Activated CD4-positive, alpha-beta T cell treated with anti-CD3 and anti-CD28 coated beads, Interleukin-2, amount 10 ng/mL, durations not matched to agents 7 days and 5 days (primary cell): ENCODE results near the gene SH3RF1. TPM values are rescaled to one million over a fixed set of nuclear protein-coding genes. Genes with fewer than 3 reads are reported as not detected.
"Not testable (repeated sequence)": the region's sequence is repeated elsewhere in the genome, so short reads cannot be mapped to it uniquely, and the experiment has no call there.

Source experiments
- CTCF ChIA-PET: fragments of 350-600 bp; sonication (Branson Sonifier 250); formaldehyde crosslinking; loops from one replicate; lab custom pipeline; 2021; ENCODE audit warnings: antibody characterized with exemption; lab: Charles Lee
- POLR2A ChIA-PET: fragments of 350-600 bp; sonication (Branson Sonifier 250); formaldehyde crosslinking; loops from one replicate; lab custom pipeline; 2021; ENCODE audit warnings: antibody characterized with exemption; lab: Charles Lee
- DNase-seq: peaks from one replicate; pipeline ENCODE4 v3.0.0-alpha.2; 2020
- H3K27ac Mint-ChIP-seq: one replicate; pipeline ENCODE4 v1.8.0; 2021; ENCODE audit warnings: mild to moderate bottlenecking, moderate library complexity, mixed read lengths
- H3K27me3 Mint-ChIP-seq: one replicate; pipeline ENCODE4 v1.8.0; 2021; ENCODE audit warnings: mixed read lengths
- H3K36me3 Mint-ChIP-seq: one replicate; pipeline ENCODE4 v1.8.0; 2021; ENCODE audit warnings: low read depth, mixed read lengths
- H3K4me1 Mint-ChIP-seq: one replicate; pipeline ENCODE4 v1.8.0; 2021; ENCODE audit warnings: mixed read lengths
- H3K4me3 Mint-ChIP-seq: one replicate; pipeline ENCODE4 v1.8.0; 2021; ENCODE audit warnings: mild to moderate bottlenecking, moderate library complexity, mixed read lengths
- H3K9me3 Mint-ChIP-seq: one replicate; pipeline ENCODE4 v1.8.0; 2021; ENCODE audit warnings: mixed read lengths
- total RNA-seq, 2 experiments: library from RNA; stranded (reverse); gene quantifications; one replicate each; pipeline ENCODE4 v1.2.3, GENCODE V29; 2021

Gene SH3RF1
- total RNA-seq, 2 experiments from 2014 or later = 0.17 TPM

- no peak for DNase-seq
- Mint-ChIP-seq H3K4me3 (no peak overlapping the region), H3K27ac (no peak overlapping the region), H3K9me3 (no peaks in the 10 kb centered on the region), H3K27me3 (peaks cover 18% of the 10 kb centered on the region), H3K36me3 (no peaks in the 10 kb centered on the region), H3K4me1 (peaks cover 2% of the 10 kb centered on the region)
- ChIA-PET CTCF (no interaction called here), POLR2A (no interaction called here)
These were observed 75.7 kb downstream of the SH3RF1 start for GRCh38 chr4:169195032-169195431.

- CTCF ChIA-PET, H3K36me3 Mint-ChIP-seq, H3K4me3 Mint-ChIP-seq, POLR2A ChIA-PET, DNase-seq, H3K9me3 Mint-ChIP-seq, H3K4me1 Mint-ChIP-seq, H3K27ac Mint-ChIP-seq: not testable (repeated sequence)
- peaks cover 18% of the 10 kb centered on the region for H3K27me3 Mint-ChIP-seq
These were observed 80.8 kb downstream of the SH3RF1 start for GRCh38 chr4:169189968-169190367.

- ChIA-PET CTCF (no interaction called here), POLR2A (no interaction called here)
- DNase-seq = no peak
- Mint-ChIP-seq H3K27me3 (peaks cover 18% of the 10 kb centered on the region), H3K27ac (no peak overlapping the region), H3K9me3 (no peaks in the 10 kb centered on the region), H3K4me1 (peaks cover 8% of the 10 kb centered on the region), H3K4me3 (no peak overlapping the region), H3K36me3 (no peaks in the 10 kb centered on the region)
These were observed 81.4 kb downstream of the SH3RF1 start for GRCh38 chr4:169189372-169189771.

GRCh38 chr4:169188204-169188603 is 82.6 kb downstream of the SH3RF1 start:
- POLR2A ChIA-PET = no interaction called here
- no peak for DNase-seq
- no peak overlapping the region for H3K4me3 Mint-ChIP-seq
- H3K27me3 Mint-ChIP-seq = peaks cover 17% of the 10 kb centered on the region
- peaks cover 8% of the 10 kb centered on the region for H3K4me1 Mint-ChIP-seq
- H3K9me3 Mint-ChIP-seq = no peaks in the 10 kb centered on the region
- H3K36me3 Mint-ChIP-seq = no peaks in the 10 kb centered on the region
- H3K27ac Mint-ChIP-seq = no peak overlapping the region
- CTCF ChIA-PET = no interaction called here

GRCh38 chr4:169185133-169185956 is 85.4 kb downstream of the SH3RF1 start:
- Mint-ChIP-seq H3K27me3 (peaks cover 2% of the 10 kb centered on the region), H3K9me3 (no peaks in the 10 kb centered on the region), H3K4me1 (peaks cover 8% of the 10 kb centered on the region), H3K27ac (no peak overlapping the region), H3K36me3 (no peaks in the 10 kb centered on the region), H3K4me3 (no peak overlapping the region)
- no peak for DNase-seq
- POLR2A ChIA-PET = no interaction called here
- CTCF ChIA-PET = no interaction called here

GRCh38 chr4:169184686-169185085 is 86.1 kb downstream of the SH3RF1 start:
- Mint-ChIP-seq H3K27ac (no peak overlapping the region), H3K4me1 (peaks cover 3% of the 10 kb centered on the region), H3K27me3 (no peaks in the 10 kb centered on the region), H3K4me3 (no peak overlapping the region), H3K36me3 (no peaks in the 10 kb centered on the region), H3K9me3 (no peaks in the 10 kb centered on the region)
- CTCF ChIA-PET = no interaction called here
- POLR2A ChIA-PET = no interaction called here
- no peak for DNase-seq

- Mint-ChIP-seq H3K4me3 (no peak overlapping the region), H3K9me3 (no peaks in the 10 kb centered on the region), H3K4me1 (no peaks in the 10 kb centered on the region), H3K27ac (no peak overlapping the region), H3K36me3 (no peaks in the 10 kb centered on the region), H3K27me3 (no peaks in the 10 kb centered on the region)
- ChIA-PET CTCF (interaction anchor here (0.9 kb wide), 1 partner anchor 10 kb away, joined by 3 read pairs; no protein-coding TSS in a partner anchor), POLR2A (no interaction called here)
- DNase-seq = no peak
These were observed 86.5 kb downstream of the SH3RF1 start for GRCh38 chr4:169184236-169184635.

- Mint-ChIP-seq H3K9me3 (no peaks in the 10 kb centered on the region), H3K36me3 (no peaks in the 10 kb centered on the region), H3K27me3 (no peaks in the 10 kb centered on the region), H3K4me3 (no peak overlapping the region), H3K4me1 (no peaks in the 10 kb centered on the region), H3K27ac (no peak overlapping the region)
- DNase-seq = no peak
- CTCF ChIA-PET = interaction anchor here (0.9 kb wide), 1 partner anchor 9 kb away, joined by 3 read pairs; no protein-coding TSS in a partner anchor
- POLR2A ChIA-PET = no interaction called here
These were observed 87.2 kb downstream of the SH3RF1 start for GRCh38 chr4:169183581-169183980.

- Mint-ChIP-seq H3K27ac (no peak overlapping the region), H3K4me1 (no peaks in the 10 kb centered on the region), H3K9me3 (no peaks in the 10 kb centered on the region), H3K4me3 (no peak overlapping the region), H3K36me3 (no peaks in the 10 kb centered on the region), H3K27me3 (no peaks in the 10 kb centered on the region)
- DNase-seq = no peak
- ChIA-PET POLR2A (no interaction called here), CTCF (no interaction called here)
These were observed 90.9 kb downstream of the SH3RF1 start for GRCh38 chr4:169179609-169180521.

GRCh38 chr4:169178092-169178491 is 92.7 kb downstream of the SH3RF1 start:
- H3K27ac Mint-ChIP-seq, CTCF ChIA-PET, DNase-seq, H3K4me3 Mint-ChIP-seq, H3K4me1 Mint-ChIP-seq, H3K27me3 Mint-ChIP-seq, H3K36me3 Mint-ChIP-seq, POLR2A ChIA-PET, H3K9me3 Mint-ChIP-seq: not testable (repeated sequence)

GRCh38 chr4:169175476-169175875 is 95.3 kb downstream of the SH3RF1 start:
- Mint-ChIP-seq H3K4me1 (no peaks in the 10 kb centered on the region), H3K27me3 (peaks cover 8% of the 10 kb centered on the region), H3K9me3 (no peaks in the 10 kb centered on the region), H3K27ac (no peak overlapping the region), H3K4me3 (no peak overlapping the region), H3K36me3 (no peaks in the 10 kb centered on the region)
- ChIA-PET CTCF (no interaction called here), POLR2A (no interaction called here)
- DNase-seq = no peak

- H3K9me3 Mint-ChIP-seq = no peaks in the 10 kb centered on the region
- no peak overlapping the region for H3K4me3 Mint-ChIP-seq
- CTCF ChIA-PET = interaction anchor here (0.9 kb wide), 1 partner anchor 9 kb away, joined by 3 read pairs; no protein-coding TSS in a partner anchor
- peaks cover 9% of the 10 kb centered on the region for H3K27me3 Mint-ChIP-seq
- POLR2A ChIA-PET = no interaction called here
- no peaks in the 10 kb centered on the region for H3K36me3 Mint-ChIP-seq
- H3K27ac Mint-ChIP-seq = no peak overlapping the region
- no peak for DNase-seq
- H3K4me1 Mint-ChIP-seq = no peaks in the 10 kb centered on the region
These were observed 95.7 kb downstream of the SH3RF1 start for GRCh38 chr4:169175035-169175434.

GRCh38 chr4:169174247-169174646 is 96.5 kb downstream of the SH3RF1 start:
- Mint-ChIP-seq H3K9me3 (no peaks in the 10 kb centered on the region), H3K27ac (no peak overlapping the region), H3K27me3 (peaks cover 9% of the 10 kb centered on the region), H3K4me1 (no peaks in the 10 kb centered on the region), H3K36me3 (no peaks in the 10 kb centered on the region), H3K4me3 (no peak overlapping the region)
- POLR2A ChIA-PET = no interaction called here
- DNase-seq = no peak
- CTCF ChIA-PET = interaction anchor here (0.9 kb wide), 1 partner anchor 9 kb away, joined by 3 read pairs; no protein-coding TSS in a partner anchor
